A673 (cell line): ENCODE measurements around the gene NUTM1. TPM values are rescaled to one million over a fixed set of nuclear protein-coding genes. Genes with fewer than 3 reads are reported as not detected.

ENCODE experiments used
- BruUV-seq: library from RNA; stranded (reverse); fragments of 400-500 nt; replicated peaks from 2 replicates; lab custom pipeline; 2021; lab: Mats Ljungman, UMichigan
- CTCF ChIA-PET: fragments of 300-600 bp; sonication (Branson Sonifier 250); formaldehyde crosslinking; loops from one replicate; lab custom pipeline; 2022; ENCODE audit warnings: antibody characterized with exemption; lab: Charles Lee
- POLR2A ChIA-PET: fragments of 300-600 bp; sonication (Branson Sonifier 250); formaldehyde crosslinking; loops from one replicate; lab custom pipeline; 2022; ENCODE audit warnings: antibody characterized with exemption; ENCODE audit not compliant: low non-redundant PET; lab: Charles Lee
- DNase-seq: peaks from one replicate; pipeline ENCODE4 v3.0.0-alpha.2; 2015; ENCODE audit warnings: low spot score
- H3K27ac ChIP-seq: fragments of 200-600 bp; sonication (generic); 2 replicates; pipeline ENCODE4 v1.5.1; 2016; ENCODE audit warnings: mixed run types, low read depth, mild to moderate bottlenecking, mixed read lengths, antibody characterized with exemption, low read length; ENCODE audit not compliant: poor library complexity, severe bottlenecking
- H3K27me3 ChIP-seq: fragments of 200-600 bp; sonication (generic); replicated peaks from 2 replicates; pipeline ENCODE4 v1.6.1; 2017; ENCODE audit warnings: mixed run types, low read depth, mild to moderate bottlenecking, mixed read lengths, antibody characterized with exemption, low read length; ENCODE audit not compliant: insufficient read depth, poor library complexity
- H3K36me3 ChIP-seq: fragments of 200-600 bp; sonication (generic); 2 replicates; pipeline ENCODE4 v1.6.1; 2016; ENCODE audit warnings: mixed run types, mild to moderate bottlenecking, mixed read lengths, antibody characterized with exemption, low read length; ENCODE audit not compliant: insufficient read depth, poor library complexity, severe bottlenecking
- H3K4me1 ChIP-seq: fragments of 200-600 bp; sonication (generic); 2 replicates; pipeline ENCODE4 v1.6.1; 2017; ENCODE audit warnings: mixed run types, mild to moderate bottlenecking, mixed read lengths, antibody characterized with exemption, low read length; ENCODE audit not compliant: insufficient read depth, poor library complexity, severe bottlenecking
- H3K4me3 ChIP-seq: fragments of 200-600 bp; sonication (generic); 2 replicates; pipeline ENCODE4 v1.5.1; 2016; ENCODE audit warnings: low read depth, mixed run types, mild to moderate bottlenecking, mixed read lengths, low read length; ENCODE audit not compliant: poor library complexity, severe bottlenecking
- H3K9me3 ChIP-seq: fragments of 200-600 bp; sonication (generic); 2 replicates; pipeline ENCODE4 v1.6.1; 2016; ENCODE audit warnings: mixed run types, low read depth, mild to moderate bottlenecking, mixed read lengths, antibody characterized with exemption, low read length; ENCODE audit not compliant: poor library complexity, severe bottlenecking
- CTCF ChIP-seq: fragments of 300-800, 200-600 bp; sonication (generic); conservative IDR thresholded peaks from 2 replicates; pipeline ENCODE4 v1.5.1; 2017; ENCODE audit warnings: low read depth, mild to moderate bottlenecking, antibody characterized with exemption, low read length, moderate library complexity, mixed read lengths
- EZH2 ChIP-seq: fragments of 200-600 bp; sonication (generic); IDR thresholded peaks from 2 replicates; pipeline ENCODE4 v1.6.1; 2017; ENCODE audit warnings: borderline replicate concordance, low read depth, mild to moderate bottlenecking, mixed read lengths, antibody characterized with exemption, low read length; ENCODE audit not compliant: poor library complexity, severe bottlenecking
- intact Hi-C: fragments of 100-400 bp; cut with micrococcal nuclease; formaldehyde crosslinking; loops from one replicate; pipeline ENCODE4 v1.10.0; 2022; ENCODE audit not compliant: unreplicated experiment
- total RNA-seq: library from RNA; stranded (reverse); gene quantifications from 2 replicates; pipeline ENCODE4 v1.2.3, GENCODE V29; 2021

Gene NUTM1
- total RNA-seq, 1 experiment from 2014 or later, result not detected

GRCh38 chr15:34332553-34333120 lies 10.5 kb upstream of the NUTM1 start:
- no peak for DNase-seq
- Histone ChIP-seq H3K27ac (no peak overlapping the region), H3K4me3 (no peak overlapping the region), H3K9me3 (no peaks in the 10 kb centered on the region), H3K27me3 (no peaks in the 10 kb centered on the region), H3K36me3 (no peaks in the 10 kb centered on the region), H3K4me1 (no peaks in the 10 kb centered on the region)
- no peak for TF ChIP-seq EZH2
- no peak for TF ChIP-seq CTCF
- ChIA-PET CTCF (no interaction called here), POLR2A (no interaction called here)
- BruUV-seq, result no TSS peak
- intact Hi-C loops, result no loop called here

- CTCF ChIA-PET, result no interaction called here
Observed at GRCh38 chr15:34334672-34335071, 8.4 kb upstream of the NUTM1 start.

GRCh38 chr15:34335176-34336032 lies 7.7 kb upstream of the NUTM1 start:
- Histone ChIP-seq H3K36me3 (peaks cover 20% of the 10 kb centered on the region), H3K9me3 (no peaks in the 10 kb centered on the region), H3K4me3 (no peak overlapping the region), H3K27ac (no peak overlapping the region), H3K27me3 (no peaks in the 10 kb centered on the region), H3K4me1 (peaks cover 24% of the 10 kb centered on the region)
- ChIA-PET CTCF (no interaction called here), POLR2A (no interaction called here)
- intact Hi-C loops, result no loop called here
- no peak for TF ChIP-seq EZH2
- no peak for TF ChIP-seq CTCF
- DNase-seq, result peak; percentile 39
- no TSS peak for BruUV-seq

More at GRCh38 chr15:34334672-34335071, 8.4 kb upstream of the NUTM1 start:
- no peak overlapping the region for H3K27ac ChIP-seq
- no peaks in the 10 kb centered on the region for H3K9me3 ChIP-seq
- no TSS peak for BruUV-seq
- no peaks in the 10 kb centered on the region for H3K27me3 ChIP-seq
- no peak overlapping the region for H3K4me3 ChIP-seq
- POLR2A ChIA-PET, result no interaction called here
- TF ChIP-seq CTCF (no peak), EZH2 (no peak)
- intact Hi-C loops, result no loop called here
- DNase-seq, result no peak
- H3K36me3 ChIP-seq, result peaks cover 13% of the 10 kb centered on the region
- peaks cover 16% of the 10 kb centered on the region for H3K4me1 ChIP-seq
